A204.1 (cell line): ENCODE data around the gene GNS.
"Not testable (repeated sequence)": the region's sequence is repeated elsewhere in the genome, so short reads cannot be mapped to it uniquely, and the experiment has no call there.

Experiments
- FAIRE-seq: peaks from 2 replicates; lab custom pipeline; 2012; peaks lifted over from hg19 to GRCh38; lab: Jason Lieb, UNC

The GNS gene

GRCh38 chr12:64695550-64695949, 63.7 kb downstream of the GNS start:
- no peak for FAIRE-seq

- no peak for FAIRE-seq
Measured at GRCh38 chr12:64694130-64695040, 64.8 kb downstream of the GNS start.

GRCh38 chr12:64691795-64692583, 67.2 kb downstream of the GNS start:
- no peak for FAIRE-seq

- FAIRE-seq, result no peak
Measured at GRCh38 chr12:64691227-64691794, 67.9 kb downstream of the GNS start.

- FAIRE-seq, result not testable (repeated sequence)
Measured at GRCh38 chr12:64690236-64690635, 69.0 kb downstream of the GNS start.

GRCh38 chr12:64688715-64689114, 70.5 kb downstream of the GNS start:
- no peak for FAIRE-seq

- FAIRE-seq, result no peak
Measured at GRCh38 chr12:64688219-64688618, 71.0 kb downstream of the GNS start.

- FAIRE-seq, result no peak
Measured at GRCh38 chr12:64687816-64688215, 71.4 kb downstream of the GNS start.

GRCh38 chr12:64685605-64686004, 73.6 kb downstream of the GNS start:
- FAIRE-seq, result no peak

- FAIRE-seq, result no peak
Measured at GRCh38 chr12:64685050-64685449, 74.2 kb downstream of the GNS start.

GRCh38 chr12:64683816-64684543, 75.2 kb downstream of the GNS start:
- FAIRE-seq, result no peak

- no peak for FAIRE-seq
Measured at GRCh38 chr12:64682572-64683277, 76.5 kb downstream of the GNS start.

- FAIRE-seq, result no peak
Measured at GRCh38 chr12:64681200-64682052, 77.8 kb downstream of the GNS start.

- no peak for FAIRE-seq
Measured at GRCh38 chr12:64680235-64680634, 79.0 kb downstream of the GNS start.

GRCh38 chr12:64679487-64680001, 79.7 kb downstream of the GNS start:
- no peak for FAIRE-seq

GRCh38 chr12:64678835-64679234, 80.4 kb downstream of the GNS start:
- FAIRE-seq, result no peak

GRCh38 chr12:64678248-64678647, 81.0 kb downstream of the GNS start:
- FAIRE-seq, result no peak

- no peak for FAIRE-seq
Measured at GRCh38 chr12:64675795-64676194, 83.4 kb downstream of the GNS start.

GRCh38 chr12:64674367-64674922, 84.8 kb downstream of the GNS start:
- FAIRE-seq, result no peak
